ENCODE results near the gene FBXO7. TPM values are rescaled to one million over a fixed set of nuclear protein-coding genes. Genes with fewer than 3 reads are reported as not detected.

The FBXO7 gene
- total RNA-seq, 5 donors from 2014 or later (not counting 1 experiment from before 2014, with no cell fraction given), result 77.8 to 127 (median 83.4) TPM

- Histone ChIP-seq H3K27ac (ENCODE audit: low read length) (no peak overlapping the region), H3K36me3 (ENCODE audit: control insufficient read depth in 2 of 2, extremely low read depth in 1 of 2, insufficient read depth in 1 of 2, low read length in 1 of 2) (peaks cover 0 to 39% of the 10 kb centered on the region in 2 donors), H3K27me3 (replicated peaks in 1 of 2; ENCODE audit: control insufficient read depth in 2 of 2, extremely low read depth in 1 of 2, insufficient read depth in 2 of 2, low read length in 1 of 2) (no peaks in the 10 kb centered on the region), H3K4me3 (ENCODE audit: control insufficient read depth in 1 of 2, extremely low read depth in 1 of 2, low read length in 1 of 2) (no peak overlapping the region), H3K4me1 (ENCODE audit: control insufficient read depth in 1 of 2, extremely low read depth in 1 of 2, insufficient read depth in 2 of 2, low read length in 2 of 2) (peaks cover 4 to 8% of the 10 kb centered on the region in 2 experiments), H3K9me3 (no peaks in the 10 kb centered on the region)
- ATAC-seq (replicated peaks in 1 of 4) (no peak), DNase-seq (no peak)
- Mint-ChIP-seq H3K27me3 (no peaks in the 10 kb centered on the region), H3K36me3 (peaks cover 31% of the 10 kb centered on the region), H3K9me3 (no peaks in the 10 kb centered on the region), H3K4me3 (no peak overlapping the region), H3K27ac (no peak overlapping the region), H3K4me1 (peaks cover 17 to 33% (median 30%) of the 10 kb centered on the region in 3 donors)
- 0% methylated on average over 1 of the region's 1 CpG for WGBS (ENCODE audit: insufficient coverage)
- ChIA-PET POLR2A (no interaction called here), CTCF (no interaction called here)
Measured at GRCh38 chr22:32482708-32483107, 8.1 kb downstream of the FBXO7 start.

- POLR2A ChIA-PET, result no interaction called here
- H3K27ac Mint-ChIP-seq, result no peak overlapping the region
- 100% methylated on average over 1 of the region's 3 CpGs for WGBS (ENCODE audit: insufficient coverage)
Measured at GRCh38 chr22:32486656-32487390, 12.2 kb downstream of the FBXO7 start.

GRCh38 chr22:32487461-32487860 is 12.8 kb downstream of the FBXO7 start:
- H3K27ac ChIP-seq (ENCODE audit: low read length), result no peak overlapping the region
- H3K4me1 ChIP-seq (ENCODE audit: control insufficient read depth in 1 of 2, extremely low read depth in 1 of 2, insufficient read depth in 2 of 2, low read length in 2 of 2), result no peaks in the 10 kb centered on the region
- peaks cover 57% of the 10 kb centered on the region for H3K36me3 Mint-ChIP-seq
- no peak for ATAC-seq (replicated peaks in 1 of 4)
- peaks cover 0 to 63% of the 10 kb centered on the region in 2 donors for H3K36me3 ChIP-seq (ENCODE audit: control insufficient read depth in 2 of 2, extremely low read depth in 1 of 2, insufficient read depth in 1 of 2, low read length in 1 of 2)
- peaks cover 3 to 7% (median 4%) of the 10 kb centered on the region in 3 donors for H3K4me1 Mint-ChIP-seq
- H3K27me3 Mint-ChIP-seq, result no peaks in the 10 kb centered on the region
- POLR2A ChIA-PET, result interaction anchor here in 1 of 2 donors (0.6 kb wide), 1 partner anchor 514 kb away, joined by 3 read pairs; no protein-coding TSS in a partner anchor
- H3K4me3 Mint-ChIP-seq, result no peak overlapping the region
- no peak for DNase-seq
- no peaks in the 10 kb centered on the region for H3K27me3 ChIP-seq (replicated peaks in 1 of 2; ENCODE audit: control insufficient read depth in 2 of 2, extremely low read depth in 1 of 2, insufficient read depth in 2 of 2, low read length in 1 of 2)
- WGBS (ENCODE audit: insufficient coverage), result no CpG with 5 or more reads among the region's 1 CpG
- no peak overlapping the region for H3K27ac Mint-ChIP-seq
- H3K4me3 ChIP-seq (ENCODE audit: control insufficient read depth in 1 of 2, extremely low read depth in 1 of 2, low read length in 1 of 2), result no peak overlapping the region
- no peaks in the 10 kb centered on the region for H3K9me3 Mint-ChIP-seq
- CTCF ChIA-PET, result interaction anchor here in 1 of 2 donors (2.4 kb wide), 1 partner anchor 12 kb away, joined by 12 read pairs; the partner anchor contains the start of gene FBXO7
- H3K9me3 ChIP-seq, result no peaks in the 10 kb centered on the region

More at GRCh38 chr22:32486656-32487390, 12.2 kb downstream of the FBXO7 start:
- Histone ChIP-seq H3K27ac (ENCODE audit: low read length) (no peak overlapping the region), H3K4me1 (ENCODE audit: control insufficient read depth in 1 of 2, extremely low read depth in 1 of 2, insufficient read depth in 2 of 2, low read length in 2 of 2) (no peaks in the 10 kb centered on the region), H3K4me3 (ENCODE audit: control insufficient read depth in 1 of 2, extremely low read depth in 1 of 2, low read length in 1 of 2) (no peak overlapping the region), H3K9me3 (no peaks in the 10 kb centered on the region), H3K36me3 (ENCODE audit: control insufficient read depth in 2 of 2, extremely low read depth in 1 of 2, insufficient read depth in 1 of 2, low read length in 1 of 2) (peaks cover 0 to 62% of the 10 kb centered on the region in 2 donors), H3K27me3 (replicated peaks in 1 of 2; ENCODE audit: control insufficient read depth in 2 of 2, extremely low read depth in 1 of 2, insufficient read depth in 2 of 2, low read length in 1 of 2) (no peaks in the 10 kb centered on the region)
- H3K27me3 Mint-ChIP-seq, result no peaks in the 10 kb centered on the region
- no peaks in the 10 kb centered on the region for H3K9me3 Mint-ChIP-seq
- DNase-seq (no peak), ATAC-seq (replicated peaks in 1 of 4) (no peak)
- H3K36me3 Mint-ChIP-seq, result peaks cover 53% of the 10 kb centered on the region
- H3K4me3 Mint-ChIP-seq, result no peak overlapping the region
- H3K4me1 Mint-ChIP-seq, result peaks cover 4 to 12% (median 9%) of the 10 kb centered on the region in 3 donors
- CTCF ChIA-PET, result interaction anchor here in 1 of 2 donors (2.4 kb wide), 1 partner anchor 12 kb away, joined by 12 read pairs; the partner anchor contains the start of gene FBXO7

- no peak overlapping the region for H3K4me3 Mint-ChIP-seq
- Histone ChIP-seq H3K4me1 (ENCODE audit: control insufficient read depth in 1 of 2, extremely low read depth in 1 of 2, insufficient read depth in 2 of 2, low read length in 2 of 2) (no peaks in the 10 kb centered on the region), H3K27ac (ENCODE audit: low read length) (no peak overlapping the region), H3K36me3 (ENCODE audit: control insufficient read depth in 2 of 2, extremely low read depth in 1 of 2, insufficient read depth in 1 of 2, low read length in 1 of 2) (peaks cover 0 to 70% of the 10 kb centered on the region in 2 donors), H3K4me3 (ENCODE audit: control insufficient read depth in 1 of 2, extremely low read depth in 1 of 2, low read length in 1 of 2) (no peak overlapping the region), H3K27me3 (replicated peaks in 1 of 2; ENCODE audit: control insufficient read depth in 2 of 2, extremely low read depth in 1 of 2, insufficient read depth in 2 of 2, low read length in 1 of 2) (no peaks in the 10 kb centered on the region), H3K9me3 (no peaks in the 10 kb centered on the region)
- POLR2A ChIA-PET, result no interaction called here
- WGBS (ENCODE audit: insufficient coverage), result no CpG with 5 or more reads among the region's 2 CpGs
- no peaks in the 10 kb centered on the region for H3K9me3 Mint-ChIP-seq
- peaks cover 72% of the 10 kb centered on the region for H3K36me3 Mint-ChIP-seq
- H3K27ac Mint-ChIP-seq, result peak overlapping the region in 1 of 2 donors; percentile 16
- no peak for ATAC-seq (replicated peaks in 1 of 4)
- no peaks in the 10 kb centered on the region for H3K27me3 Mint-ChIP-seq
- no peak for DNase-seq
- peaks cover 3 to 7% (median 4%) of the 10 kb centered on the region in 3 donors for H3K4me1 Mint-ChIP-seq
- CTCF ChIA-PET, result interaction anchor here in 1 of 2 donors (0.6 kb wide), 1 partner anchor 1882 kb away, joined by 10 read pairs; the partner anchor contains the start of gene TCN2
Measured at GRCh38 chr22:32489377-32489776, 14.8 kb downstream of the FBXO7 start.

GRCh38 chr22:32490279-32490678 is 15.7 kb downstream of the FBXO7 start:
- no peaks in the 10 kb centered on the region for H3K9me3 Mint-ChIP-seq
- 84% methylated on average over 6 of the region's 6 CpGs for WGBS (ENCODE audit: insufficient coverage)
- H3K27ac ChIP-seq (ENCODE audit: low read length), result no peak overlapping the region
- ChIA-PET POLR2A (no interaction called here), CTCF (no interaction called here)
- H3K9me3 ChIP-seq, result no peaks in the 10 kb centered on the region
- H3K4me3 ChIP-seq (ENCODE audit: control insufficient read depth in 1 of 2, extremely low read depth in 1 of 2, low read length in 1 of 2), result no peak overlapping the region
- peaks cover 3 to 7% (median 4%) of the 10 kb centered on the region in 3 donors for H3K4me1 Mint-ChIP-seq
- ATAC-seq (replicated peaks in 1 of 4), result no peak
- no peak overlapping the region for H3K4me3 Mint-ChIP-seq
- no peaks in the 10 kb centered on the region for H3K4me1 ChIP-seq (ENCODE audit: control insufficient read depth in 1 of 2, extremely low read depth in 1 of 2, insufficient read depth in 2 of 2, low read length in 2 of 2)
- peaks cover 74% of the 10 kb centered on the region for H3K36me3 Mint-ChIP-seq
- H3K27me3 Mint-ChIP-seq, result no peaks in the 10 kb centered on the region
- peaks cover 0 to 71% of the 10 kb centered on the region in 2 donors for H3K36me3 ChIP-seq (ENCODE audit: control insufficient read depth in 2 of 2, extremely low read depth in 1 of 2, insufficient read depth in 1 of 2, low read length in 1 of 2)
- DNase-seq, result no peak
- no peak overlapping the region for H3K27ac Mint-ChIP-seq
- no peaks in the 10 kb centered on the region for H3K27me3 ChIP-seq (replicated peaks in 1 of 2; ENCODE audit: control insufficient read depth in 2 of 2, extremely low read depth in 1 of 2, insufficient read depth in 2 of 2, low read length in 1 of 2)

GRCh38 chr22:32492111-32492510 is 17.5 kb downstream of the FBXO7 start:
- H3K36me3 Mint-ChIP-seq, result peaks cover 72% of the 10 kb centered on the region
- H3K27ac ChIP-seq (ENCODE audit: low read length), result no peak overlapping the region
- no peak overlapping the region for H3K4me3 Mint-ChIP-seq
- peaks cover 2 to 66% of the 10 kb centered on the region in 2 donors for H3K36me3 ChIP-seq (ENCODE audit: control insufficient read depth in 2 of 2, extremely low read depth in 1 of 2, insufficient read depth in 1 of 2, low read length in 1 of 2)
- H3K27me3 Mint-ChIP-seq, result no peaks in the 10 kb centered on the region
- no peaks in the 10 kb centered on the region for H3K4me1 ChIP-seq (ENCODE audit: control insufficient read depth in 1 of 2, extremely low read depth in 1 of 2, insufficient read depth in 2 of 2, low read length in 2 of 2)
- no peaks in the 10 kb centered on the region for H3K9me3 Mint-ChIP-seq
- WGBS (ENCODE audit: insufficient coverage), result no CpG with 5 or more reads among the region's 2 CpGs
- CTCF ChIA-PET, result no interaction called here
- DNase-seq, result no peak
- no peak for ATAC-seq (replicated peaks in 1 of 4)
- H3K27me3 ChIP-seq (replicated peaks in 1 of 2; ENCODE audit: control insufficient read depth in 2 of 2, extremely low read depth in 1 of 2, insufficient read depth in 2 of 2, low read length in 1 of 2), result no peaks in the 10 kb centered on the region
- POLR2A ChIA-PET, result interaction anchor here in 1 of 2 donors (0.7 kb wide), 1 partner anchor 90 kb away, joined by 3 read pairs; no protein-coding TSS in a partner anchor
- H3K4me1 Mint-ChIP-seq, result peaks cover 0 to 3% (median 1%) of the 10 kb centered on the region in 3 donors
- no peak overlapping the region for H3K4me3 ChIP-seq (ENCODE audit: control insufficient read depth in 1 of 2, extremely low read depth in 1 of 2, low read length in 1 of 2)
- H3K9me3 ChIP-seq, result no peaks in the 10 kb centered on the region
- H3K27ac Mint-ChIP-seq, result no peak overlapping the region
